OCI-M2 (cell line): Measurements from ENCODE around the gene SLC16A14.

Experiments used
- DNase-seq: peaks from one replicate; lab custom pipeline; 2025; ENCODE audit not compliant: unreplicated experiment; lab: John Stamatoyannopoulos, UW

Gene SLC16A14

DNA sequence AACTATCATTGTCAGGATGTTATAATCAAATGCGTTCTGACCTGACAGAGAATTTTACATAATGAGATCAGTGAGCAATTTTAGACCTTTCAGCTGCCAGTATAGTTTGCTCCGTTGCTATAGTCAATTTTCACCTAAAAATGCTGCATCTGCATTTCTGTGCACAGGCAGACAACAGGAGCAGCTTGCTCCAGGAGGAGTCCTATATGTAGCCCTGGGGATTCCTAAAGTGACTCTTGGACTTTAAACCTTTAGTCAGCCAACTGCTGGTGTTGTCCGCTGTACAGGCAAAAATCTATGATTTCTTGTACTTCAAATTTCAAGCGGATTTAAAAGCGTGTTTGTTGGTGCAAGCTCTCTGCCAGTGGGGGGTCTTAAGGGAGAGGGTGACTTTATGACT is 25.7 kb downstream of the SLC16A14 start:
- DNase-seq: no peak

DNA sequence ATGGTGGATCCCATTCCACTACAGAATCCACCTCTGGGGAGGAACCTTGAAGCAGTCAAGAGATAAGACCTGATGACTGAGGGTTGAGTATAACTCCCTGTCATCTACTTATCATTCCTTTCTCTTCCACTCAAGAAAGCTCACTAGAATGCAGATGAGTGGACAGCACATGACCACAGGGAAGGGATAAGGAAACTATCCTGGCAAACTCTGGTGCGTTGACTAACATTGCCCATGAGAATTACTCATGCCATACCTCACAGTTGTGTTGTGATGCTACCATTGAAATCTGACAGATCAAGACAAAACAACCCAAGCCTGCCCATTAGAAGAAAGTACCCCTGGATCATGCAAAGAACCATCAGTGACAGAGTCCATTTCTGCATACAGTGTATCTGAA is 26.5 kb downstream of the SLC16A14 start:
- no peak for DNase-seq

DNA sequence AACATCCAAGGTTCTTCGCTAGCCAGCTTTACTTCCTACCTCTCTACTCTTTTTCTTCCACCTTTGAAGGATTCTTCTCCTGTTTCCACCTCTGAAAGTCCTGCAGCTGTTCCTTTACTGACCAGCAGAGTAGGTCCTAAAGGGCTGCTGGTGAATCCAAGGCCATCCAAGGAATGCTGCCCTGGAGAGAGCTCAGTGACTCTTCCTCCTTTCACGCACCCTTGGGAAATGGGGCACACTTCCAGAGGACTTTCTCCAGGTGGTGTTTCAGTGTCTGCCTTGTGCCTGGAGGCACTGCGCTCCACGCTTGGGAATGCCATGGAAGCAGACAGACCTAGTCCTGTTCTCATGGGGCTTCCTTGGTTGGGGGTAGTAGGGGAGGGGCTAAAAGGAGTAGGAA is 45.4 kb downstream of the SLC16A14 start:
- no peak for DNase-seq

DNA sequence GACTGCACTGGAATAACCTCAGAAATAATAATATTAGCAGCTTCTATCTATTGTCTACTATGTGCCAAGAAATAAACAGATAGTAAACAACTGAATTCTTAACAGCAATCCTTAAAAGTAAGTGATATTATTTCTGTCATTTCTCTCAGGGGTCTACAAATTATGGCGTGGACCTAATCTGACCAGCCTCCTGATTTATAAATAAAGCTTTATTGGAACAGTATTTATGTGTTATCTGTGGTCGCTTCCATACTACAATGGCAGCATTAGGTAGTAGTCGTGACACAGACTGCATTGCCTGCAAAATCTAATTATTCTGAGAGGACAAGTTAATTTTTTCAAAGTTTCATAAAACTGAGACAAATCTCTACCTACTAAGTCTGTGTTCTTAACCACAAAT is 49.0 kb downstream of the SLC16A14 start:
- DNase-seq: no peak

DNA sequence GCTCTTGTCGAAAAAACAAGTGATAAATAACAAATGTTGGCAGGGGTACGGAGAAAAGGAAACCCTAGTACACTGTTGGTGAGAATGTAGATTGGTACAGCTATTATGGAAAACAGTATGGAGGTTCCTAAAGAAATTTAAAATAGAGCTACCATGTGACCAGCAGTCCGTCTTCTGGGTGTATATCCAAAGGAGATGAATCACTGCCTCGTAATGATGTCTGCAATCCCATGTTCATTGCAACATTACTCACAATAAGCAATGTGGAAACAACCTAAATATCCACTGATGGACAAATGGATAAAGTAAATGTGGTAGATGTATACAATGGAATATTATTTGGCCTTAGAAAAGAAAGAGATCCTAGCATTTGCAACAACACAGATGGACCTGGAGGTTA is 50.6 kb downstream of the SLC16A14 start:
- no peak for DNase-seq

DNA sequence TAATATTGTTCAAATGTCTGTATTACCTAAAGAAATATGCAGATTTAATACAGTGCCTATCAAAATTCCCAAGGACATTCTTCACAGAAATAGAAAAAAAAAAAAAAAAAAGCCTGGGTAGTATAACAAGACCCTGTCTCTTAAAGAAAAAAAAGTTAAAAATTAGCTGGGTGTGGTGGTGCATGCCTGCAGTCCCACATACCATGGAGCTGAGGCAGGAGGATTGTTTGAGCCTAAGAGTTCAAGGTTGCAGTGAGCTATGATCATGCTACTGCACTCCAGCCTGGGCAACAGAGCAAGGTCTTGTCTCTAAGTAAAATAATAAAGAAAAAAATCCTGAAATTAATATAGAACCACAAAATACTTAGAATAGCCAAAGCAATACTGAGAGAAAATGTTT is 51.9 kb downstream of the SLC16A14 start:
- no peak for DNase-seq

DNA sequence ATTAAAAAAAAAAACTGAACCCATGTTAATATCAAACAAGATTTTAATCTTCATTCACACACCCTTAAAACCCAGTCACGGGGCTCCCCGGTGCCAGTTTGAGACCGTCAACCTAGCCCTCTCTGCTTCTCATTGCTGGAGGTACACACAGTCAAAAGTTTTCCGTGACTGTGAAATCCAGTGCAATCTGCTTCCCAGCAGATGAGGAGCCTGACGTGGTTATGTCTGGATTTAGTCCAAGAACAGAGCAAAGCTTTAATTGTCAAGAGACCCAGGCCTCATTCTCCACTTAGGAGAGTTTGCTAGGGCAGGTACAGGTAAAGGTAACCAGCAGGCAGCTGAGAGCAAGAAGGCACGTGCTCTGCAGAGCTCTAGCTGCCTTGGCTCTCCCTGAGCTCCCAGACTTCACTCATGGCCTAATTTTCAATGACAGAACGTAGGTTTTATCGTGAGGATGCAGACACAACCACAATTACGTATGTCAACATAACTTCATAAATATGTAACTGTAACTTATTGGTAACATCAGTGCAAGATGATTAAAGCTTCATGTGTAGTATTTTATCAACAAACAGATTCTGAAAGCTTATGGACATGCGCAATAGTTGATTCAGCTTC is 56.3 kb downstream of the SLC16A14 start:
- DNase-seq: no peak

DNA sequence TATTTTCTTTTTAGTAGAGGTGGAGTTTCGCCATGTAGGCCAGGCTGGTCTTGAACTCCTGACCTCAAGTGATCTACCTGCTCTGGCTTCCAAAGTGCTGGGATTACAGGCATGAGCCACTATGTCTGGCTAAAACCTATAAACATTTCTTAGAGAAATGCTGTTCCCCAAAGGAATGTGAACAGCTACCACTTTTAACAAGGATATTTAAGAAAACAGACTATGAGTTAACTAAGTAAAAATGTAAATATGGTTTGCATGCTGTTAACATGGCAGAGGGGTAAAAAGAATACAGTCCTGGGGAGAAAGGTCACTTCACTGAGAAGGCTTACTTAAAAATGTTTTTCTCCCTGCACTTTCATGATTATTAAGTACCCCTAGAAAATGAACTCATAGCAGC is 57.1 kb downstream of the SLC16A14 start:
- DNase-seq: no peak

DNA sequence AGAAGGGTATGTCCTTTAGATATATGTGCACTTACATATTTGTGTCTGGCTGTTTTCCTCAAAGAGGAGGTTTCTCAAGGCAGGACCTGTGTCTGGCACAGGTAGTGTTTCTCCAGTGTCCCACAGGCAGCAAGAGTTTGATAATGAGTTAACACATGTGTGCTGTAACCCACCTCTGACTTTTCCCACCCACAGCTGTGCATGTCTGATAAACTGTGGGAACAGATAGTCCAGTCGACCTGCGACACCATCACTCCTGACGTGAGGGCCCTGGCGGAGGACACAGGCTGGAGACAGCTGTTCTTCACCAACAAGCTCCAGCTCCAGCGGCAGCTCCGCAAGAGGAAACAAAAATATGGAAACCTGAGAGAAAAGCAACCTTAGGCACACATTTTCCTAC is 58.2 kb downstream of the SLC16A14 start:
- no peak for DNase-seq

DNA sequence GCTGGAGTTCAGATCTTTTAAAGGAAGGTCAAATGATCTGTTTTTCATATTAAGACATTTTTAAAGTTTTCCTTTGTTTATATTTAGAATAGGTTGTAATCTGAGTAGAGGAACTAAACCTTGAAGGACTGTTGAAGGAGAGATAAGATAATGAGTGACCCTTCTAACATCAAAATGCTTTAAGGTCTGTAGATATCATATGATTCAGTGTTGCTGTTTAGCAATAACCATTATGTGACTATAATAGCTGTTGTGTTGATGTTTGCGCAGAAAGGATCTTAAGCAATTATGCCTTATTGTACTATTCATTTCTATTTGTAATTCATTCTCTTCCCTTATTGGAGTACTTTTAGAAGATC is 60.0 kb downstream of the SLC16A14 start:
- DNase-seq: no peak

DNA sequence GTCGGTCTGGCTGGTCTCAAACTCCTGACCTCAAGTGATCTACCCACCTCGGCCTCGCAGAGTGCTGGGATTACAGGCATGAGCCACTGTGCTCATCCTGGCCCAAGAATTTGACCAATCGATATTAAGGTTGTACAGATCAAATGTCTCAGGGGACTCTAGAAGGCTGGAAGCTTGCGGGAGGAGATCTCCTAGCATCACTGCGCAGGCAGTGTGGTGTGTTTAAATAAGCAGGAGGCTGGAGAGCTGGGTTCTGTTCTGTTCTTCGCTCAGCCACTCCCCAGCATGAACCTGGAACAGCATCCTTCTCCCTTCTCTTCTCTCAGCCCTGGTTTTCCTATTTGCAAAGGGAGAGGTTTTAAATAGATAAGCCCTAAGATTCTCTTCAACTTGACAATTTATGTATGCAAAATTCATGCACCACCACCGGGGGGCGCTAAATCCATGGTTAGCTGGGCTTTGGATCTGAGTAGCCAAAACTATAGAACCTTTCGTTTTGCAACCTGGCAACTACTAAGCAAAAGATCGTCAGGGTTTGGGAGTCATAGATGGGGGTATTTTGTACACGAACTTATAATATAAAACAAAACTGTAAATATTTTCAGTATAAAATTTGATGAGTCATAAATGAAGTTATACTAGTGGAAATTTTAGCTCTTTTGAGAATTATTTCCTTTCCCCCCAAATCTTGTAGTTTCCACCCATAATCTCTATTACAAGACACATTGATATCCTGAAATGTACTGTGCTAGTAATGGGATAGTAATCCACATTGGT is 60.6 kb downstream of the SLC16A14 start:
- DNase-seq: peak; percentile 41

DNA sequence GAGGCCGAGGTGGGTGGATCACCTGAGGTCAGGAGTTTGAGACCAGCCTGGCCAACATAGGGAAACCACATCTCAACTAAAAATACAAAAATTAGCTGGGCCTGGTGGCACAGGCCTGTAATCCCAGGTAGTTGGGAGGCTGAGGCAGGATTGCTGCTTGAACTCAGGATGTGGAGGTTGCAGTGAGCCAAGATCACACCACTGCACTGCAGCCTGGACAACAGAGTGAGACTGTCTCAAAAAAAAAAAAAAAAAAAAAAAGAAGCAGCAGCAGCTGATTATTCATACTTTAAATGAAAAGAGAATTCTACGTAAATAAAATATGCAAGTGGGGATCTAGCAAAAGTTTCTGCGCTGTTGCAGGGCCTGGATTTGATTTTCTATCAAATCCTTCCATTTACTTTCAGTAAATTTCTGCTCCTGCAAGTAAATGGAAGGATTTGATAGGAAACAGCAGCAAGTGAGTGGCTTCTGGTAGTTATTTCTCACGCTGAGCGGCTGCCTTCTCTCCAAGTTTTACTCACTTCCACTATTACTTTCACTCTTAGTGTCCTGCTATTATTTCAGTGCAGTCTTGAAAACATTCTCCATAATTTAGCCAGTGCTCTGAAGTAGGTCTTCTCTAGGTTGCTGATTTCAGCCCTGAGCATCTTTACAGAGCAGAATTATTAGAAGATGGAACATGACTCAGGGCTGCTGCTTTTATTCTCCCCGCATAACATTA is 68.4 kb downstream of the SLC16A14 start:
- no peak for DNase-seq

DNA sequence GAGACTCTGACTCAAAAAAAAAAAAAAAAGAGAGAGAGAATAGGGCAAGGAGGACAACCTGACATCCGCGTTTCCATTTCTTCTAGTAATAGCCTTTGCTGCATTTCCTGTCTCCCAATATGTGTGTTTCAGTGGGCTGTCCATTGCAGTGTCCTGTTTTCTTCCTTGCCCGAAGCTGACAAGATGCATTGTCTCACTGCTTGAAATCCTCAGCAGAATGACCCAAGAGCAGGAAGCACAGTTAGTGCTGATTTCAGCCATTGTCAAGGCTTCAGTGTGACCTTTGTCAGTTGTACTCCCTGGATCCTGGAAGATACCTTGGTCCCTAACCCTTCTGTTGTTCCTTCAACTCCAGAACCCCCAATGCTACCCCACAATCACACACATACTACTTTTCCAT is 71.2 kb downstream of the SLC16A14 start:
- no peak for DNase-seq

DNA sequence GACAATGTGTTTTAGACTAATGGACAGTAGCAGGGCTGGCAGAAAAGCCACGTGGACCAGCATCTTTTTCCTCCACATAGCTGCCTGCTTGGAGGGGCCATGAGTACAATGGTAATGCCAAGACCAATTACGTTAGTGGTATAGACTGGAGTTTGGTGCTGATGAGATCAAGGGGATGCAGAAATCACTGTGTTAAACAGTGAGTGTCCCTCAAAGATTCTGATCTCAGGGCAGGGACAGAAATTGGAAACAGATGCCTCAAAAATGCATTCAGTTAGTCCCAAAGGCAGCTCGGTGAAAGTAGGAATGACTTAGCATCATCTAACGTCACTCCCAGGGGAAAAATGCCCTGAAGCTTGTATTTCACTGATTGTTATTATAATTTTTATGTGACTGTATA is 72.4 kb downstream of the SLC16A14 start:
- no peak for DNase-seq

DNA sequence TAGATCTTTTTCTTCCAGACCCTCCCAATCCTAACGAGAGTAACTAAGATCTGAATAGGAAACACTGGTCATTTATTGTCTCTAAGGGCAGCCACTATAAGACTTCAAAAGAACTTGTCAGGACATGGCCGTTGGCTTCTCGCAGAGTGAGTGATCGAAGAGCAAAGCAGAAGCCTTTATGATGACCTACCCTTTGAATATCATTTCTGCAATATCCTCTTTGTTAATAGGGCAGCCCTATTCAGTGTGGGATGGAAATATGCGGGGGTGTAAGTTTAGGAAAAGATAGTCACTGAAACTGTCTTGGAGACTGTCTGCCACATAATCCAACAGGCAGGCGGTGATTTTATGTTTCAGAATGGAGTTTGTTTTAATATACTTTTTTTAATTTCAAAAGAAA is 75.5 kb downstream of the SLC16A14 start:
- no peak for DNase-seq
